ENCODE data around the gene BCORL1.

- TF ChIP-seq, protein P1, sequence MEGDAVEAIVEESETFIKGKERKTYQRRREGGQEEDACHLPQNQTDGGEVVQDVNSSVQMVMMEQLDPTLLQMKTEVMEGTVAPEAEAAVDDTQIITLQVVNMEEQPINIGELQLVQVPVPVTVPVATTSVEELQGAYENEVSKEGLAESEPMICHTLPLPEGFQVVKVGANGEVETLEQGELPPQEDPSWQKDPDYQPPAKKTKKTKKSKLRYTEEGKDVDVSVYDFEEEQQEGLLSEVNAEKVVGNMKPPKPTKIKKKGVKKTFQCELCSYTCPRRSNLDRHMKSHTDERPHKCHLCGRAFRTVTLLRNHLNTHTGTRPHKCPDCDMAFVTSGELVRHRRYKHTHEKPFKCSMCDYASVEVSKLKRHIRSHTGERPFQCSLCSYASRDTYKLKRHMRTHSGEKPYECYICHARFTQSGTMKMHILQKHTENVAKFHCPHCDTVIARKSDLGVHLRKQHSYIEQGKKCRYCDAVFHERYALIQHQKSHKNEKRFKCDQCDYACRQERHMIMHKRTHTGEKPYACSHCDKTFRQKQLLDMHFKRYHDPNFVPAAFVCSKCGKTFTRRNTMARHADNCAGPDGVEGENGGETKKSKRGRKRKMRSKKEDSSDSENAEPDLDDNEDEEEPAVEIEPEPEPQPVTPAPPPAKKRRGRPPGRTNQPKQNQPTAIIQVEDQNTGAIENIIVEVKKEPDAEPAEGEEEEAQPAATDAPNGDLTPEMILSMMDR (conservative IDR thresholded peaks at IDR 0.05 in 1 of 2, IDR thresholded peaks at IDR 0.05 in 1 of 2; ENCODE audit: low read depth in 1 of 2, low read length in 2 of 2) = no peak
- TF ChIP-seq EZH2 (IDR thresholded peaks at IDR 0.05; ENCODE audit: low read length, missing control alignments) = no peak
These were observed 27.3 kb downstream of the BCORL1 start for GRCh38 chrX:130009658-130010223.

Data from fibroblast of lung (primary cell).